GM23338 (cell line): ENCODE data around the gene PPM1F. TPM values are rescaled to one million over a fixed set of nuclear protein-coding genes. Genes with fewer than 3 reads are reported as not detected.

Source experiments
- ATAC-seq: fragments of 200-7000 bp; cut with Tn5 transposase; 3 replicates; pipeline ENCODE4 v1.9.1; 2020
- DNase-seq: peaks from one replicate; pipeline ENCODE4 v3.0.0-alpha.2; 2015; ENCODE audit warnings: low spot score
- H2AFZ ChIP-seq: fragments of 200-600 bp; sonication (generic); 2 replicates; pipeline ENCODE4 v1.8.0; 2016; ENCODE audit warnings: antibody characterized with exemption, mild to moderate bottlenecking, moderate library complexity
- H3F3A ChIP-seq: fragments of 200-600 bp; sonication (generic); replicated peaks from 2 replicates; pipeline ENCODE4 v1.8.0; 2017; ENCODE audit warnings: antibody characterized with exemption, mixed run types, low read depth
- H3K27ac ChIP-seq: fragments of 200-600 bp; sonication (generic); 2 replicates; pipeline ENCODE4 v1.6.1; 2016; ENCODE audit warnings: low read depth
- H3K27me3 ChIP-seq: fragments of 200-600 bp; sonication (generic); 2 replicates; pipeline ENCODE4 v1.8.0; 2016; ENCODE audit warnings: mild to moderate bottlenecking, mixed run types, moderate library complexity; ENCODE audit not compliant: insufficient read depth
- H3K36me3 ChIP-seq: fragments of 200-600 bp; sonication (generic); 2 replicates; pipeline ENCODE4 v1.8.0; 2016; ENCODE audit warnings: mild to moderate bottlenecking; ENCODE audit not compliant: insufficient read depth
- H3K4me1 ChIP-seq: fragments of 200-600 bp; sonication (generic); 2 replicates; pipeline ENCODE4 v1.8.0; 2016; ENCODE audit warnings: mild to moderate bottlenecking, moderate library complexity; ENCODE audit not compliant: insufficient read depth
- H3K4me2 ChIP-seq: fragments of 200-600 bp; sonication (generic); 2 replicates; pipeline ENCODE4 v1.7.1; 2017; ENCODE audit warnings: mixed run types
- H3K4me3 ChIP-seq: fragments of 200-600 bp; sonication (generic); 2 replicates; pipeline ENCODE4 v1.6.1; 2016; ENCODE audit warnings: mixed run types
- H3K79me2 ChIP-seq: fragments of 200-600 bp; sonication (generic); replicated peaks from 2 replicates; pipeline ENCODE4 v1.8.0; 2017; ENCODE audit warnings: mild to moderate bottlenecking; ENCODE audit not compliant: insufficient read depth
- H3K9me2 ChIP-seq: fragments of 200-600 bp; sonication (generic); 2 replicates; pipeline ENCODE4 v1.8.0; 2017; ENCODE audit not compliant: insufficient read depth
- H4K20me1 ChIP-seq: fragments of 200-600 bp; sonication (generic); replicated peaks from 2 replicates; pipeline ENCODE4 v1.8.0; 2017; ENCODE audit warnings: mild to moderate bottlenecking; ENCODE audit not compliant: insufficient read depth
- H3K27ac Mint-ChIP-seq: 2 replicates; pipeline ENCODE4 v1.8.0; 2020; ENCODE audit warnings: inconsistent platforms, mild to moderate bottlenecking, moderate library complexity, mixed read lengths
- H3K27me3 Mint-ChIP-seq: 3 replicates; pipeline ENCODE4 v1.8.0; 2022; ENCODE audit warnings: low read depth, mild to moderate bottlenecking, moderate library complexity, mixed read lengths, inconsistent platforms; ENCODE audit not compliant: insufficient read depth, poor library complexity
- H3K36me3 Mint-ChIP-seq: 3 replicates; pipeline ENCODE4 v1.8.0; 2021; ENCODE audit warnings: low read depth, mild to moderate bottlenecking, inconsistent platforms, moderate library complexity, mixed read lengths
- H3K4me1 Mint-ChIP-seq: 3 replicates; pipeline ENCODE4 v1.8.0; 2020; ENCODE audit warnings: mild to moderate bottlenecking, inconsistent platforms, mixed read lengths
- H3K4me3 Mint-ChIP-seq: 3 replicates; pipeline ENCODE4 v1.8.0; 2021; ENCODE audit warnings: moderate library complexity, mild to moderate bottlenecking, inconsistent platforms, mixed read lengths
- H3K9me3 Mint-ChIP-seq: 3 replicates; pipeline ENCODE4 v1.8.0; 2020; ENCODE audit warnings: moderate library complexity, mild to moderate bottlenecking, inconsistent platforms, mixed read lengths
- CREB1 ChIP-seq: fragments of 250-450 bp; sonication (Bioruptor Pico); IDR thresholded peaks from 2 replicates; pipeline ENCODE4 v1.5.0; 2020; ENCODE audit warnings: low read depth, mild to moderate bottlenecking, moderate library complexity
- CTCF ChIP-seq, 2 experiments: fragments of 200-600 bp in 1 of 2; sonication (generic) in 1 of 2; conservative IDR thresholded peaks; 2 replicates each; pipeline versions ENCODE4 v1.5.1 to v1.6.1; 2016 to 2017; ENCODE audit warnings: antibody characterized with exemption in 2 of 2, low read depth in 2 of 2, mild to moderate bottlenecking in 2 of 2, moderate library complexity in 1 of 2
- ETS1 ChIP-seq: IDR thresholded peaks from 2 replicates; pipeline ENCODE4 v1.6.1; 2016; ENCODE audit warnings: antibody characterized with exemption
- EZH2 ChIP-seq: fragments of 200-600 bp; sonication (generic); IDR thresholded peaks from one replicate; pipeline ENCODE4 v1.8.0; 2017; ENCODE audit warnings: antibody characterized with exemption, mild to moderate bottlenecking, low read depth; ENCODE audit not compliant: unreplicated experiment
- EZH2phosphoT487 ChIP-seq: fragments of 200-600 bp; sonication (generic); IDR thresholded peaks from one replicate; pipeline ENCODE4 v1.8.1; 2018; ENCODE audit warnings: antibody characterized with exemption; ENCODE audit not compliant: unreplicated experiment
- JUNB ChIP-seq: IDR thresholded peaks from one replicate; pipeline ENCODE4 v1.6.1; 2016; ENCODE audit warnings: antibody characterized with exemption; ENCODE audit not compliant: unreplicated experiment
- NANOG ChIP-seq: IDR thresholded peaks from 2 replicates; pipeline ENCODE4 v1.6.1; 2016; ENCODE audit warnings: antibody characterized with exemption, borderline replicate concordance
- POLR2AphosphoS5 ChIP-seq: IDR thresholded peaks from 2 replicates; pipeline ENCODE4 v1.6.1; 2016; ENCODE audit warnings: antibody characterized with exemption, low read depth
- REST ChIP-seq: IDR thresholded peaks from one replicate; pipeline ENCODE4 v1.6.1; 2018; ENCODE audit warnings: antibody characterized with exemption; ENCODE audit not compliant: unreplicated experiment
- STAT1 ChIP-seq: IDR thresholded peaks from one replicate; pipeline ENCODE4 v1.6.1; 2016; ENCODE audit warnings: antibody characterized with exemption; ENCODE audit not compliant: unreplicated experiment
- ZNF114 ChIP-seq: fragments of 250-450 bp; sonication (Bioruptor Pico); IDR thresholded peaks from 2 replicates; pipeline ENCODE4 v1.5.0; 2020; ENCODE audit warnings: mild to moderate bottlenecking, moderate library complexity
- ZNF331 ChIP-seq: fragments of 250-450 bp; sonication (Bioruptor Pico); IDR thresholded peaks from 2 replicates; pipeline ENCODE4 v1.5.0; 2020; ENCODE audit warnings: low read depth, mild to moderate bottlenecking, moderate library complexity
- polyA plus RNA-seq: library from polyadenylated mRNA; unstranded; fragments of >200 nt; fragmentation: Nextera tagmentation; extraction: Ambion mirVana; gene quantifications from 2 replicates; pipeline ENCODE4 v1.2.1, GENCODE V29; 2016
- total RNA-seq: library from RNA; depleted of rRNA; stranded (reverse); fragments of >200 nt; shearing (Covaris generic); gene quantifications from 2 replicates; pipeline ENCODE4 v1.2.3, GENCODE V29; 2014
- TF ChIP-seq, protein P1 (sequence below): fragments of 250-450 bp; sonication (Bioruptor Pico); IDR thresholded peaks from 2 replicates; pipeline ENCODE4 v1.5.0; 2020; ENCODE audit warnings: mild to moderate bottlenecking, moderate library complexity

The PPM1F gene
- total and polyA plus RNA-seq, 2 experiments from 2014 or later, result 7.1 to 29.3 TPM

DNA sequence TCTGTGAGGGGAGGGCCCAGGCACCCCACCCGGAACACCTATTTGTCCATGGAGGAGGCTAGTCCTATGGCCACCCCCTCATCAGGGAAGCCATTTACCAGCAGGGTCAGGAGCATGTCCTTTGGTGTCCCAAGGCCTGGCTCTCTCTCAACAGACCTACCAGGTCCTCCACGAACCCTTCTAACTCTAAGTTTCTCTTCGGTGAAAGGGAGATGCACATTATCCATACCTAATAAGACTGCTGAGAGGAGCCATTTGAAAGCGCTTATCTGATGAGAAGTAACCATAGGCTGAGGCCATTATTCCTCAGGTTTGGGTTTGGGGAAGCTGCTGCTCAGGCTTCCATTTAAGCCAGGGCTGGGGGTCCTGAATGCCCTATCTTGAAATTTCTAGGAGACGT is 39.1 kb upstream of the PPM1F start:
- H3K4me3 ChIP-seq, result no peak overlapping the region
- Mint-ChIP-seq H3K27ac (no peak overlapping the region), H3K27me3 (peaks cover 87% of the 10 kb centered on the region), H3K36me3 (no peaks in the 10 kb centered on the region; the same call in 2 of the 3 replicates), H3K4me3 (no peak overlapping the region), H3K9me3 (no peaks in the 10 kb centered on the region), H3K4me1 (no peaks in the 10 kb centered on the region)
- no peak for TF ChIP-seq EZH2
- no peak for TF ChIP-seq CREB1 (CRISPR knock-in tag)
- TF ChIP-seq, protein P1, sequence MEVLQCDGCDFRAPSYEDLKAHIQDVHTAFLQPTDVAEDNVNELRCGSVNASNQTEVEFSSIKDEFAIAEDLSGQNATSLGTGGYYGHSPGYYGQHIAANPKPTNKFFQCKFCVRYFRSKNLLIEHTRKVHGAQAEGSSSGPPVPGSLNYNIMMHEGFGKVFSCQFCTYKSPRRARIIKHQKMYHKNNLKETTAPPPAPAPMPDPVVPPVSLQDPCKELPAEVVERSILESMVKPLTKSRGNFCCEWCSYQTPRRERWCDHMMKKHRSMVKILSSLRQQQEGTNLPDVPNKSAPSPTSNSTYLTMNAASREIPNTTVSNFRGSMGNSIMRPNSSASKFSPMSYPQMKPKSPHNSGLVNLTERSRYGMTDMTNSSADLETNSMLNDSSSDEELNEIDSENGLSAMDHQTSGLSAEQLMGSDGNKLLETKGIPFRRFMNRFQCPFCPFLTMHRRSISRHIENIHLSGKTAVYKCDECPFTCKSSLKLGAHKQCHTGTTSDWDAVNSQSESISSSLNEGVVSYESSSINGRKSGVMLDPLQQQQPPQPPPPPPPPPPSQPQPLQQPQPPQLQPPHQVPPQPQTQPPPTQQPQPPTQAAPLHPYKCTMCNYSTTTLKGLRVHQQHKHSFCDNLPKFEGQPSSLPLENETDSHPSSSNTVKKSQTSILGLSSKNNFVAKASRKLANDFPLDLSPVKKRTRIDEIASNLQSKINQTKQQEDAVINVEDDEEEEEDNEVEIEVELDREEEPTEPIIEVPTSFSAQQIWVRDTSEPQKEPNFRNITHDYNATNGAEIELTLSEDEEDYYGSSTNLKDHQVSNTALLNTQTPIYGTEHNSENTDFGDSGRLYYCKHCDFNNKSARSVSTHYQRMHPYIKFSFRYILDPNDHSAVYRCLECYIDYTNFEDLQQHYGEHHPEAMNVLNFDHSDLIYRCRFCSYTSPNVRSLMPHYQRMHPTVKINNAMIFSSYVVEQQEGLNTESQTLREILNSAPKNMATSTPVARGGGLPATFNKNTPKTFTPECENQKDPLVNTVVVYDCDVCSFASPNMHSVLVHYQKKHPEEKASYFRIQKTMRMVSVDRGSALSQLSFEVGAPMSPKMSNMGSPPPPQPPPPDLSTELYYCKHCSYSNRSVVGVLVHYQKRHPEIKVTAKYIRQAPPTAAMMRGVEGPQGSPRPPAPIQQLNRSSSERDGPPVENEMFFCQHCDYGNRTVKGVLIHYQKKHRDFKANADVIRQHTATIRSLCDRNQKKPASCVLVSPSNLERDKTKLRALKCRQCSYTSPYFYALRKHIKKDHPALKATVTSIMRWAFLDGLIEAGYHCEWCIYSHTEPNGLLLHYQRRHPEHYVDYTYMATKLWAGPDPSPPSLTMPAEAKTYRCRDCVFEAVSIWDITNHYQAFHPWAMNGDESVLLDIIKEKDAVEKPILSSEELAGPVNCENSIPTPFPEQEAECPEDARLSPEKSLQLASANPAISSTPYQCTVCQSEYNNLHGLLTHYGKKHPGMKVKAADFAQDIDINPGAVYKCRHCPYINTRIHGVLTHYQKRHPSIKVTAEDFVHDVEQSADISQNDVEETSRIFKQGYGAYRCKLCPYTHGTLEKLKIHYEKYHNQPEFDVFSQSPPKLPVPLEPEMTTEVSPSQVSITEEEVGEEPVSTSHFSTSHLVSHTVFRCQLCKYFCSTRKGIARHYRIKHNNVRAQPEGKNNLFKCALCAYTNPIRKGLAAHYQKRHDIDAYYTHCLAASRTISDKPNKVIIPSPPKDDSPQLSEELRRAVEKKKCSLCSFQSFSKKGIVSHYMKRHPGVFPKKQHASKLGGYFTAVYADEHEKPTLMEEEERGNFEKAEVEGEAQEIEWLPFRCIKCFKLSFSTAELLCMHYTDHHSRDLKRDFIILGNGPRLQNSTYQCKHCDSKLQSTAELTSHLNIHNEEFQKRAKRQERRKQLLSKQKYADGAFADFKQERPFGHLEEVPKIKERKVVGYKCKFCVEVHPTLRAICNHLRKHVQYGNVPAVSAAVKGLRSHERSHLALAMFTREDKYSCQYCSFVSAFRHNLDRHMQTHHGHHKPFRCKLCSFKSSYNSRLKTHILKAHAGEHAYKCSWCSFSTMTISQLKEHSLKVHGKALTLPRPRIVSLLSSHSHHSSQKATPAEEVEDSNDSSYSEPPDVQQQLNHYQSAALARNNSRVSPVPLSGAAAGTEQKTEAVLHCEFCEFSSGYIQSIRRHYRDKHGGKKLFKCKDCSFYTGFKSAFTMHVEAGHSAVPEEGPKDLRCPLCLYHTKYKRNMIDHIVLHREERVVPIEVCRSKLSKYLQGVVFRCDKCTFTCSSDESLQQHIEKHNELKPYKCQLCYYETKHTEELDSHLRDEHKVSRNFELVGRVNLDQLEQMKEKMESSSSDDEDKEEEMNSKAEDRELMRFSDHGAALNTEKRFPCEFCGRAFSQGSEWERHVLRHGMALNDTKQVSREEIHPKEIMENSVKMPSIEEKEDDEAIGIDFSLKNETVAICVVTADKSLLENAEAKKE (CRISPR knock-in tag), result no peak
- no peak for TF ChIP-seq NANOG
- TF ChIP-seq CTCF (conservative IDR thresholded peaks at IDR 0.05; ENCODE audit: low read depth in 2 of 2), result no peak
- TF ChIP-seq EZH2phosphoT487, result no peak
- TF ChIP-seq JUNB, result no peak
- no peak for TF ChIP-seq ZNF114 (CRISPR knock-in tag)
- TF ChIP-seq ZNF331 (CRISPR knock-in tag), result no peak
- TF ChIP-seq POLR2AphosphoS5, result no peak
- TF ChIP-seq STAT1, result no peak
- TF ChIP-seq ETS1, result no peak
- no peak for TF ChIP-seq REST
- H3K27me3 ChIP-seq, result peaks cover 100% of the 10 kb centered on the region
- no peaks in the 10 kb centered on the region for H3F3A ChIP-seq
- H3K79me2 ChIP-seq, result no peaks in the 10 kb centered on the region
- no peak for ATAC-seq
- H3K36me3 ChIP-seq, result no peaks in the 10 kb centered on the region
- no peaks in the 10 kb centered on the region for H3K9me2 ChIP-seq
- H2AFZ ChIP-seq, result no peak overlapping the region
- DNase-seq, result no peak
- H3K4me1 ChIP-seq, result no peaks in the 10 kb centered on the region
- H4K20me1 ChIP-seq, result no peaks in the 10 kb centered on the region
- H3K4me2 ChIP-seq, result no peak overlapping the region
- H3K27ac ChIP-seq, result no peak overlapping the region
